ENCODE results near the gene LAMTOR3. TPM values are rescaled to one million over a fixed set of nuclear protein-coding genes. Genes with fewer than 3 reads are reported as not detected.
A peak's percentile ranks its signal among the peaks of the same experiment; 100 is the strongest.

Gene LAMTOR3
- total RNA-seq, 6 experiments from 2014 or later: 14.7 to 24.6 (median 18.9) TPM

GRCh38 chr4:99855678-99856077, 38.5 kb downstream of the LAMTOR3 start:
- Histone ChIP-seq H3K27me3 (no peaks in the 10 kb centered on the region), H3K27ac (no peak overlapping the region), H3K36me3 (no peaks in the 10 kb centered on the region), H3K4me1 (no peaks in the 10 kb centered on the region), H3K4me3 (no peak overlapping the region), H3K9me3 (no peaks in the 10 kb centered on the region)
- WGBS (ENCODE audit: insufficient coverage, low coverage, low lambda C conversion rate, missing lambda C conversion rate): 36% methylated on average over 1 of the region's 1 CpG
- DNase-seq: no peak
- TF ChIP-seq, protein P1, sequence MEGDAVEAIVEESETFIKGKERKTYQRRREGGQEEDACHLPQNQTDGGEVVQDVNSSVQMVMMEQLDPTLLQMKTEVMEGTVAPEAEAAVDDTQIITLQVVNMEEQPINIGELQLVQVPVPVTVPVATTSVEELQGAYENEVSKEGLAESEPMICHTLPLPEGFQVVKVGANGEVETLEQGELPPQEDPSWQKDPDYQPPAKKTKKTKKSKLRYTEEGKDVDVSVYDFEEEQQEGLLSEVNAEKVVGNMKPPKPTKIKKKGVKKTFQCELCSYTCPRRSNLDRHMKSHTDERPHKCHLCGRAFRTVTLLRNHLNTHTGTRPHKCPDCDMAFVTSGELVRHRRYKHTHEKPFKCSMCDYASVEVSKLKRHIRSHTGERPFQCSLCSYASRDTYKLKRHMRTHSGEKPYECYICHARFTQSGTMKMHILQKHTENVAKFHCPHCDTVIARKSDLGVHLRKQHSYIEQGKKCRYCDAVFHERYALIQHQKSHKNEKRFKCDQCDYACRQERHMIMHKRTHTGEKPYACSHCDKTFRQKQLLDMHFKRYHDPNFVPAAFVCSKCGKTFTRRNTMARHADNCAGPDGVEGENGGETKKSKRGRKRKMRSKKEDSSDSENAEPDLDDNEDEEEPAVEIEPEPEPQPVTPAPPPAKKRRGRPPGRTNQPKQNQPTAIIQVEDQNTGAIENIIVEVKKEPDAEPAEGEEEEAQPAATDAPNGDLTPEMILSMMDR (IDR thresholded peaks at IDR 0.05): no peak
- TF ChIP-seq POLR2A (IDR thresholded peaks at IDR 0.05): no peak
- intact Hi-C loops (cut with DNase I): no loop called here
- ATAC-seq: peak; percentile 36 to 71 (median 61)

DNA sequence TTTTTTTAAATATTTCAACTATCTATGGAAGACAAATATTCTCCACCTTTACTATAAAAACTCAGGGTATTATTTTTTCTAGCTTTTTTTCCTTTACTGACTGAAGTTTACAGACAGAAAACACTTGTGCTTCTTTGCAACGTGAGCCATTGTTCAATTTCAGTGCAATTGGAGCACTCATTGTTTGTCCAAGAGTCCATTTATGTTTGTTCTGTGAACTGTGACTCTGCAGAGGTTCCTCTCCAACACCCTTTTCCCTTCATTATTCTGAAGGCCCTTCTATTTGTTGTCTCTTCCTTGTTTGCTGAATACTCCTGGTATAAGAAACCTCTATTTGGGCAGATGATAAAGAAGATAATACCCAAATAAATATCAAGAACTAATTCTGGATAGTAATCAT, 40.2 kb downstream of the LAMTOR3 start:
- Histone ChIP-seq H3K27me3 (no peaks in the 10 kb centered on the region), H3K27ac (no peak overlapping the region), H3K9me3 (no peaks in the 10 kb centered on the region), H3K36me3 (no peaks in the 10 kb centered on the region), H3K4me3 (no peak overlapping the region), H3K4me1 (no peaks in the 10 kb centered on the region)
- no peak for ATAC-seq
- 26% methylated on average over 1 of the region's 1 CpG for WGBS (ENCODE audit: insufficient coverage, low coverage, low lambda C conversion rate, missing lambda C conversion rate)
- intact Hi-C loops (cut with DNase I): no loop called here
- TF ChIP-seq, protein P1 (IDR thresholded peaks at IDR 0.05): no peak
- no peak for TF ChIP-seq POLR2A (IDR thresholded peaks at IDR 0.05)
- DNase-seq: no peak

- DNase-seq (no peak), ATAC-seq (no peak)
- H3K4me1 ChIP-seq: no peaks in the 10 kb centered on the region
- no peaks in the 10 kb centered on the region for H3K27me3 ChIP-seq
- H3K9me3 ChIP-seq: no peaks in the 10 kb centered on the region
- H3K27ac ChIP-seq: no peak overlapping the region
- WGBS (ENCODE audit: insufficient coverage, low coverage, low lambda C conversion rate, missing lambda C conversion rate): 42% methylated on average over 3 of the region's 3 CpGs
- TF ChIP-seq, protein P1 (IDR thresholded peaks at IDR 0.05): no peak
- intact Hi-C loops (cut with DNase I): no loop called here
- no peak overlapping the region for H3K4me3 ChIP-seq
- no peaks in the 10 kb centered on the region for H3K36me3 ChIP-seq
These were observed 41.0 kb downstream of the LAMTOR3 start for GRCh38 chr4:99853190-99853589.

DNA sequence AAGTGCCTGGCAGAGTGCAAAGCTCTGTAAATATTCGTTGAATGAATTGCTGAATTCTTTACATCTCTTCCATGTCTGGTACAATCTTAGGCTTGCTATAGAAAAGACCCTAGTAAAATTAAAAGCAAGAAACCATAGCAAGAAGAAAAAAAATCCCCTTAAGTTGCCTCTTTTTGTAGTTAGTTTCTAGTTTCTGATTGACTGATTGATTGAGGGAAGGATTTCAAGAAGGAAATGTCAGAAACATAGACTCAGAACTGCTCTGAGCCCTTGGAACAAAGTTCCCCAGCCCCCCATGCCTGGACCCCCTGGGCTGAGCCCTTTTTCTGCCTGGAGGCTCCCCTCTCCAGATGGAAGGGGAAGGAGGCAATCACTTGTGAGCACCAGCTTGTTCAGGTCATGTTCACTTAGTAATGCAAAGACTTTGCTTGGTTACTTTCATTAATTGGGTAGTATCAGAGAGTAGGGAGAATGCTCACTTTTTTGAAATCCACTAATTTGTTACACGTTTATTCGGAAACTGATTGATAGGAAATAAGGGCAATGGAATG, 42.0 kb downstream of the LAMTOR3 start:
- Histone ChIP-seq H3K27me3 (no peaks in the 10 kb centered on the region), H3K9me3 (no peaks in the 10 kb centered on the region), H3K27ac (no peak overlapping the region), H3K4me1 (no peaks in the 10 kb centered on the region), H3K4me3 (no peak overlapping the region), H3K36me3 (no peaks in the 10 kb centered on the region)
- ATAC-seq (no peak), DNase-seq (no peak)
- intact Hi-C loops (cut with DNase I): no loop called here
- TF ChIP-seq, protein P1 (IDR thresholded peaks at IDR 0.05): no peak
- no peak for TF ChIP-seq POLR2A (IDR thresholded peaks at IDR 0.05)
- 62% methylated on average over 3 of the region's 3 CpGs for WGBS (ENCODE audit: insufficient coverage, low coverage, low lambda C conversion rate, missing lambda C conversion rate)

DNA sequence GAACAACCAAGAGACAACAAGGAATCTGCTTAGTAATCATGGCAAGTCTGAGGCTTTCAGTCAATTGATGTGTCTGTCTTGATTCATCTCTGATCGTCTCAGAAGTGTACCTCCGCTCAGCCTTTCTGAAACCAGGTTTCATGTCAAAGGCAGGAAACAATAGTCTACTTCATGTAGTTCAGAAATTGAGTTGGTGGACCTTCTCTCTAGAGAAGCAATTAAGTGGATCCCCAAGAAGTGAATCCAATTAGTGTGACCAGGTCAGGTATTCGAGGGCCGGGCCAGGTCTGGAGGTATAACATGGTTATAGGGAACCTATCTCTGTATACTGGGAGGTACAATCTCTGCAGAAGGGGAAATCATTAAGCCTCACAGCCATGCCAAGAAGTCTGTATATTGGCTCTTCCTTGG, 45.6 kb downstream of the LAMTOR3 start:
- Histone ChIP-seq H3K27ac (no peak overlapping the region), H3K36me3 (no peaks in the 10 kb centered on the region), H3K27me3 (no peaks in the 10 kb centered on the region), H3K4me3 (no peak overlapping the region), H3K4me1 (no peaks in the 10 kb centered on the region), H3K9me3 (no peaks in the 10 kb centered on the region)
- intact Hi-C loops (cut with DNase I): no loop called here
- TF ChIP-seq, protein P1 (IDR thresholded peaks at IDR 0.05): no peak
- TF ChIP-seq POLR2A (IDR thresholded peaks at IDR 0.05): no peak
- ATAC-seq (no peak), DNase-seq (no peak)
- WGBS (ENCODE audit: insufficient coverage, low coverage, low lambda C conversion rate, missing lambda C conversion rate): 83% methylated on average over 4 of the region's 4 CpGs

All from right lobe of liver (tissue), 6 donors.